NCI-H226 (cell line): ENCODE results near the gene POFUT2.

Experiments used
- DNase-seq: peaks from one replicate; pipeline ENCODE4 v3.0.0-alpha.2; 2015

Gene POFUT2

GRCh38 chr21:45281411-45282282 lies 6.0 kb downstream of the POFUT2 start:
- no peak for DNase-seq

GRCh38 chr21:45280969-45281368 lies 6.7 kb downstream of the POFUT2 start:
- no peak for DNase-seq

- DNase-seq: no peak
Measured at GRCh38 chr21:45280178-45280821, 7.4 kb downstream of the POFUT2 start.

- DNase-seq: no peak
Measured at GRCh38 chr21:45279446-45280177, 8.1 kb downstream of the POFUT2 start.

- DNase-seq: no peak
Measured at GRCh38 chr21:45278156-45278911, 9.4 kb downstream of the POFUT2 start.

GRCh38 chr21:45277101-45278045 lies 10.3 kb downstream of the POFUT2 start:
- no peak for DNase-seq

GRCh38 chr21:45276596-45276995 lies 11.1 kb downstream of the POFUT2 start:
- DNase-seq: no peak

GRCh38 chr21:45270306-45270821 lies 17.3 kb downstream of the POFUT2 start:
- no peak for DNase-seq

GRCh38 chr21:45269861-45270260 lies 17.8 kb downstream of the POFUT2 start:
- no peak for DNase-seq

- DNase-seq: no peak
Measured at GRCh38 chr21:45267390-45267760, 20.3 kb downstream of the POFUT2 start.

- no peak for DNase-seq
Measured at GRCh38 chr21:45266518-45267389, 20.9 kb downstream of the POFUT2 start.

- no peak for DNase-seq
Measured at GRCh38 chr21:45265721-45266517, 21.8 kb downstream of the POFUT2 start.

GRCh38 chr21:45264912-45265515 lies 22.7 kb downstream of the POFUT2 start:
- no peak for DNase-seq

GRCh38 chr21:45264146-45264911 lies 23.4 kb downstream of the POFUT2 start:
- no peak for DNase-seq

- DNase-seq: no peak
Measured at GRCh38 chr21:45263534-45263933, 24.2 kb downstream of the POFUT2 start.

GRCh38 chr21:45262616-45263015 lies 25.1 kb downstream of the POFUT2 start:
- DNase-seq: no peak

GRCh38 chr21:45262041-45262581 lies 25.6 kb downstream of the POFUT2 start:
- DNase-seq: no peak

- DNase-seq: no peak
Measured at GRCh38 chr21:45261093-45261492, 26.6 kb downstream of the POFUT2 start.
